Measurements from ENCODE around the gene ATAD1. TPM values are rescaled to one million over a fixed set of nuclear protein-coding genes. Genes with fewer than 3 reads are reported as not detected.

ATAD1 gene
- total RNA-seq, 1 experiment from 2014 or later: 26.3 TPM

DNA sequence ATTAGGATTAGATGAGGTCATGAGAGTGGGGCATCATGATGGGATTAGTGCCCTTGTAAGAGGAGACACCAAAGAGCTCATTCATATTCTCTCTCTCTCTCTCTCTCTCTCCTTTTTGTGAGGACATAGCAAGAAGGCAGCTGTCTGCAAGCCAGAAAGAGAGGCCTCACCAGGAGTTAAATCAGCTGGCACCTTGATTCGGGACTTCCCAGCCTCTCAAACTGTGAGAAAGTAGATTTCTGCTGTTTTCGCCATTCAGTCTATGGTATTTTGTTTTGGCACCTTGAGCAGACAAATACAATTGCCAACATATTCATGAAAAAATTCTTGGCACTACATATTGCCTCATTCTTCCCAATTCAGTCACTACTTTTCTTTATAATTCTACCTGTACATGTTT lies 20.6 kb upstream of the ATAD1 start:
- ChIA-PET CTCF (no interaction called here), POLR2A (ENCODE audit: unreplicated experiment) (no interaction called here)
- Histone ChIP-seq H3K27ac (no peak overlapping the region), H3K9me2 (ENCODE audit: insufficient read depth) (no peaks in the 10 kb centered on the region), H4K20me1 (ENCODE audit: insufficient read depth) (no peaks in the 10 kb centered on the region), H3F3A (ENCODE audit: insufficient read depth, low read depth) (no peaks in the 10 kb centered on the region), H3K4me3 (no peak overlapping the region), H2AFZ (no peak overlapping the region), H3K79me2 (ENCODE audit: low read depth) (no peaks in the 10 kb centered on the region), H3K4me1 (replicated peaks; ENCODE audit: insufficient read depth) (peaks cover 13% of the 10 kb centered on the region), H3K36me3 (ENCODE audit: low read depth) (no peaks in the 10 kb centered on the region), H3K27me3 (ENCODE audit: insufficient read depth, low read depth) (no peaks in the 10 kb centered on the region), H3K4me2 (no peak overlapping the region), H3K9me3 (ENCODE audit: insufficient read depth, low read depth) (no peaks in the 10 kb centered on the region; the same call in 1 of the 2 replicates)
- BruUV-seq (replicated peaks): no TSS peak
- no peak for TF ChIP-seq EZH2 (IDR thresholded peaks at IDR 0.05; ENCODE audit: low read depth)
- TF ChIP-seq, protein P1, sequence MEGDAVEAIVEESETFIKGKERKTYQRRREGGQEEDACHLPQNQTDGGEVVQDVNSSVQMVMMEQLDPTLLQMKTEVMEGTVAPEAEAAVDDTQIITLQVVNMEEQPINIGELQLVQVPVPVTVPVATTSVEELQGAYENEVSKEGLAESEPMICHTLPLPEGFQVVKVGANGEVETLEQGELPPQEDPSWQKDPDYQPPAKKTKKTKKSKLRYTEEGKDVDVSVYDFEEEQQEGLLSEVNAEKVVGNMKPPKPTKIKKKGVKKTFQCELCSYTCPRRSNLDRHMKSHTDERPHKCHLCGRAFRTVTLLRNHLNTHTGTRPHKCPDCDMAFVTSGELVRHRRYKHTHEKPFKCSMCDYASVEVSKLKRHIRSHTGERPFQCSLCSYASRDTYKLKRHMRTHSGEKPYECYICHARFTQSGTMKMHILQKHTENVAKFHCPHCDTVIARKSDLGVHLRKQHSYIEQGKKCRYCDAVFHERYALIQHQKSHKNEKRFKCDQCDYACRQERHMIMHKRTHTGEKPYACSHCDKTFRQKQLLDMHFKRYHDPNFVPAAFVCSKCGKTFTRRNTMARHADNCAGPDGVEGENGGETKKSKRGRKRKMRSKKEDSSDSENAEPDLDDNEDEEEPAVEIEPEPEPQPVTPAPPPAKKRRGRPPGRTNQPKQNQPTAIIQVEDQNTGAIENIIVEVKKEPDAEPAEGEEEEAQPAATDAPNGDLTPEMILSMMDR (conservative IDR thresholded peaks at IDR 0.05): no peak
- intact Hi-C loops (cut with micrococcal nuclease; ENCODE audit: unreplicated experiment): no loop called here
- DNase-seq: no peak

DNA sequence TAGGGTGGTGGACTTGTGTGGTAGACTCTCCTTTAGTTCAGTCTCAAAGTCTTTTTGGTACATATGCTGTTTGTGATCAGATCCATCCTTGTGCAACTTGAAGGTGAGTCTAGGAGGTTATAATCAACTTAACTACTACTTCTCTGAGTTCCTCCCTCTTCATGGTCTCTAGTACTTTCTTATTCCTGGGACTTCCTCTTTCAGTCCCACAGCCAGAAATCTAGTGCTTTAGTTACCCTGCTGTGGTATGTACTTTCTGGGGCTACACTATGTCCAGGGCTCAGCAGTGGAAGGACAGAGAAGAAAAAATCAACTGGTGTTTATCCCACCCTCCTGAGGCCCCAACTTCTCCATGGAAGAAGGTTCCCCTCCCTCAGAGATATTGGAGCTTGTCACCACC lies 19.4 kb upstream of the ATAD1 start:
- no peaks in the 10 kb centered on the region for H3K27me3 ChIP-seq (ENCODE audit: insufficient read depth, low read depth)
- TF ChIP-seq, protein P1 (conservative IDR thresholded peaks at IDR 0.05): no peak
- no peak for TF ChIP-seq EZH2 (IDR thresholded peaks at IDR 0.05; ENCODE audit: low read depth)

DNA sequence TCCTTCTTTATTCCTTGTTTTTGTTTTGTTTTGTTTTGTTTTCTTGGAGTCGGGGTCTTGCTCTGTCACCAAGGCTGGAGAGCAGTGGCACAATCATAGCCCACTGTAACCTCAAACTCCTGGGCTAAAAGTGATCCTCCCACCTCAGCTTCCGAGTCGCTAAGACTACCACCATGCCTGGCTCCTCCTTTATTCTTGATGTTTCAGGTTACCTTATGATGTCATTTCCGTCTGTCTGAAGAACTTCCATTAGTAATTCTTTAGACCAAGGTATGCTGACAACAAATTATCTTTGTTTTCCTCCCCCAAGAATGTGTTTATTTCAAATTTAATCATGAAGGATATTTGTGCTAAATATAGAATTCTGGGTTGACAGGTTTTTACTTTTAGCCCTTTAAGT lies 18.1 kb upstream of the ATAD1 start:
- H3K27ac ChIP-seq: no peak overlapping the region
- no peak overlapping the region for H2AFZ ChIP-seq
- H3K4me3 ChIP-seq: no peak overlapping the region
- no peaks in the 10 kb centered on the region for H3K79me2 ChIP-seq (ENCODE audit: low read depth)
- H3K4me1 ChIP-seq (replicated peaks; ENCODE audit: insufficient read depth): no peaks in the 10 kb centered on the region
- ChIA-PET CTCF (no interaction called here), POLR2A (ENCODE audit: unreplicated experiment) (no interaction called here)
- no peaks in the 10 kb centered on the region for H3F3A ChIP-seq (ENCODE audit: insufficient read depth, low read depth)
- H3K4me2 ChIP-seq: no peak overlapping the region
- H3K36me3 ChIP-seq (ENCODE audit: low read depth): no peaks in the 10 kb centered on the region
- no TSS peak for BruUV-seq (replicated peaks)
- no peaks in the 10 kb centered on the region; the same call in 1 of the 2 replicates for H3K9me3 ChIP-seq (ENCODE audit: insufficient read depth, low read depth)
- no peak for DNase-seq
- no peaks in the 10 kb centered on the region for H3K27me3 ChIP-seq (ENCODE audit: insufficient read depth, low read depth)
- H4K20me1 ChIP-seq (ENCODE audit: insufficient read depth): no peaks in the 10 kb centered on the region
- no peaks in the 10 kb centered on the region for H3K9me2 ChIP-seq (ENCODE audit: insufficient read depth)
- TF ChIP-seq, protein P1 (conservative IDR thresholded peaks at IDR 0.05): no peak
- TF ChIP-seq EZH2 (IDR thresholded peaks at IDR 0.05; ENCODE audit: low read depth): no peak
- intact Hi-C loops (cut with micrococcal nuclease; ENCODE audit: unreplicated experiment): no loop called here

More for the DNA sequence above, 19.4 kb upstream of the ATAD1 start:
- H3K36me3 ChIP-seq (ENCODE audit: low read depth): no peaks in the 10 kb centered on the region
- H3K4me1 ChIP-seq (replicated peaks; ENCODE audit: insufficient read depth): peaks cover 9% of the 10 kb centered on the region
- intact Hi-C loops (cut with micrococcal nuclease; ENCODE audit: unreplicated experiment): no loop called here
- BruUV-seq (replicated peaks): no TSS peak
- CTCF ChIA-PET: no interaction called here
- H3F3A ChIP-seq (ENCODE audit: insufficient read depth, low read depth): no peaks in the 10 kb centered on the region
- DNase-seq: no peak
- H2AFZ ChIP-seq: no peak overlapping the region
- H3K9me3 ChIP-seq (ENCODE audit: insufficient read depth, low read depth): no peaks in the 10 kb centered on the region; the same call in 1 of the 2 replicates
- H3K4me3 ChIP-seq: no peak overlapping the region
- no peak overlapping the region for H3K4me2 ChIP-seq
- POLR2A ChIA-PET (ENCODE audit: unreplicated experiment): no interaction called here
- no peak overlapping the region for H3K27ac ChIP-seq
- H3K79me2 ChIP-seq (ENCODE audit: low read depth): no peaks in the 10 kb centered on the region
- no peaks in the 10 kb centered on the region for H4K20me1 ChIP-seq (ENCODE audit: insufficient read depth)
- H3K9me2 ChIP-seq (ENCODE audit: insufficient read depth): no peaks in the 10 kb centered on the region
